GM19438 (cell line): Measurements from ENCODE around the gene BID.

Source experiments
- ATAC-seq: cut with Tn5 transposase; IDR thresholded peaks from one replicate; pipeline ENCODE4 v1.9.1; 2021; ENCODE audit warnings: low read depth; ENCODE audit not compliant: unreplicated experiment

The BID gene

DNA sequence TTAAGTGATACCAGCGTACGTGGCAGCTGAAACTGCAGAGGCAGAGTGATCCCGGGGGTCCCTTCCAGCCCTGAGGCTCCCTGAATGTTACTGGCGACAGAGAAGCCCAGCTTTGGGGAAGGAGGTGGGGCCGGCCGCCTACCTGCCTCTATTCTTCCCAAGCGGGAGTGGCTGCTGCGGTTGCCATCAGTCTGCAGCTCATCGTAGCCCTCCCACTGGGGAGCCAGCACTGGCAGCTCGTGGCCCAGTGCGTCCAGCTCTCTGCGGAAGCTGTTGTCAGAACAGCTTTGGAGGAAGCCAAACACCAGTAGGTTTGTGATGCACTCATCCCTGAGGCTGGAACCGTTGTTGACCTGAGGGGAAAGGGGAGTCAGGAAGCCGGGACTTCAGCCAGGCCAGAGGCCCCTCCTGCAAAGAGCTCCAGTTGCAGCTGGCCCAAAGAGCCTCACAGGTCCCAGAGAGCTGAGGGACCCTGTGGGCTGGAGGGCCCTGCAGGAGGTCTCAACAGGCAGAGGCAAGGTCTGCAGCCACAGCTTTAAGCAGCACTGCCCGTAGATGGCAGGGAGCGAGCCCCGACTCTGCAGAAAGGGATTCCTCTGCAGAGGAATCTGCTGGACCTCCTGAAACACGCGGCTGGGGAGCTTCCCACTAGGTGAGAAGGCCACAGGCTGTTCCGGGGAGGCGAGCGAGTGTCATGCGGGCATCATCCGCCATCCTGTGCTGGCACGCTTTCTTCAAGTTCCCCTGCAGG is 30.4 kb downstream of the BID start:
- no peak for ATAC-seq

DNA sequence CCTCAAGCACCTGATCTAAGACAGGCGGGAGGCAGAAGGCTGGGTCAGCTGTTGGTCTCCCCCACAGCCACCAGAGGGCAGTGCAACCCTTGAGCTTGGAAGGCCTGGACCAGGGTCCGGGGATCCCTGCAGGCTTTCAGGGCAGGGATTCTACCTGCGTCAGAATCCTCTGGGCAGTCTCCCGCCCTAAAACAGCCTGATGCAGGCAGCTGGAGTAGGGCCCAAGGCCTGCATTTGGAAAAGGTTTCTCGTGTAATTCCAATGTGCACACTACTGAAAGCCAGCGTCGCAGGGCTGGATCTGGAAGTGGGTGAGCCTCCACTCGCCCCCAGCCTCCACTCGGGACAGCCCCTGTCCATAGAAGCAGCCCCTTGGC is 31.8 kb downstream of the BID start:
- no peak for ATAC-seq

DNA sequence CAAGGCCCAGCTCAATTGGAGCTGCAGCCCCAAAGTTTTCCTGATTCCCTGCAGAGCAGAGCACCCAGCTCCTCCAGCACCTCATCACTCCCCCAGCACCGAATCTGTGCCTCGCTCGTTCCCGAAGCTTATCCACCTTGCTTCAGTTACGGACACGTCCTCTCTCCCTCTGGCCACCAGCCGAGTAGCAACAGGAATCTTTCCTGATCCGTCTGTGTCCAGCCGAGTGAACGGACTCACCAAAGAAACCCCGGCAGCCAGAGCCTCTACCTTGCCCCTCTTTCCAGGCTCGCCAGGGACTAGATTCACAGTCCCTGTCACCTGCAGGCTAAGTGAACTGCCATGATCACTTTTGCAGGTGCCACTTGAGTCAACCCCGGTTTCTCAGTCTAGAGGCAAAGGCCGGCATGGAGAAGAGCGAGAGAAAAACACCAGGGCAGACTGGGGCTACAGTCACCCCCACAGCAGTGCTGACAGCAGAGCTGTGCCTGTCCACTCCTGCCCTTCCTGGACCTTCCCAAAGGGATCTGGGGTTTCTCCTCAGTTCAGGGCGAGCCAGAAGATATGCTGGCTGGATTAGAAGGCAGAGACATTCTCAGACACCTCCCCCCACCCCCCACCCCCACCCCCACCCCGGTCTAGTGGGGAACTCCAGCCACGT is 32.3 kb downstream of the BID start:
- no peak for ATAC-seq

DNA sequence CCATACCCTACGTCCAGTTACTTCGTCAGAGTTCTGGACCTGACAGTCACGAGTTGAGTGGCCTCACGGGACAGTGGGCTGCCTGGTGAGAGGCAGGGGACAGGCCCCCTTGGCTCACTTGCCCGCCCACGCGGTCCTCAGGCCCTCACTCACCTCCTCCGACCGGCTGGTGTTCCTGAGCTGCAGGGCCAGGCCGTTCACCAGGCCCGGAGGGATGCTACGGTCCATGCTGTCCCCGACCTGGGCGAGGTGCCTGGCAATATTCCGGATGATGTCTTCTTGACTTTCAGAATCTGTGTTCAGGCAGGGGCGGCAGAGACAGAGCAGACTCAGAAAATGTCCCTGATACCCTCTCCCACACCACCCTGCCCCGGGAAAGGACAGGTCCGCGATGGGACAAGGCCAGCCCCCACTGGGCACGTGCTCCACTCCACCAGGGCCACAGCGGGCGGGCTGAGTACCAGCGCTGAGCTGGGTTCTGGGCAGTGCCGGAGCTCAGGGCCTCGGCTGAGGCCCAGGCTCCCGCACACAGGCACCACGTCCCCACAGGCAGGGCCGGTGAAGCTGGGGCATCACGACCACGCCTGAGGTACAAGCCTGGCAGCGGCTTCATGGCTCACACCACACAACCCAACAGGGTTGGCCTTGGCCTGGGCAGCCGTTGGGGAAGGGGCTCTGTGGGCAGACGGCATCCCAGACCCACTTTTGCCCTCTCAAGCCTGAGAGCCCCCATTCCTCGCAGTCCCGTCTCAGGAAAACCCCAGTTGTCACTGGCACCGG is 34.9 kb downstream of the BID start:
- ATAC-seq, result no peak

DNA sequence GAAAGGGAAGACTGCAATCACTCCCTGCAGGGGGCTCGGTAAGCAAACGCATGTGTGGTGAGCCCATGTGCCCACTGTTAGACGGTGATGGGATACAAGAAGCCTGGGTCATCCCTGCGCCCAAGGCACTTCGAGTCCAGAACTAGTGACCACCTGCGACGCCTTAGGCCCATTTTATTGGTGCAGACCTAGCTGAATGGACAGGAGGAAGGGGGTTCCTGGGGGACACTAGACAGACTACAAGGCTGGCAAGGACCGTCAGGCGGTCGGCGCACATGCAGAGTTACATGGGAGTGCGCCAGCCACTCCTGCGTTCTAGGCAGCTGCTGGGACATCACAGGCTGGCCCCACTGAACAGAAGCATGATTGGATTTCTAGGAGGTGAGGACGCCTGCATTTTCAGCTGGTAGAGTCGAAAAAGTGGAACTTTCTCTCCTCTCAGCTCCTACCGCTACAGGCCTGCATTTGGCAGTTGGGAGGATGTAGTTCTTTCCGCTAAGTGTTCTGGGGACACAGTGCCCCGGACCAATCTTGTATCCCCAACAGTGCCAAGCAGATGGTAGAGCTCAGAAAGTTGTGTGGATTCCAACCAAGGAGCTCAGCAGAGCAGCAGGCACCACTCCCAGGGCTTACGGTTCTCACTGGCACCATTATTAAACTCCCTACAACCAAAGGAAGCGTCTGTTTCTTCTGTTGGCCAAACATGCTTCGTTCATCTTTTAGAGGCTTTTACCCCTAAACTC is 35.7 kb downstream of the BID start:
- no peak for ATAC-seq

DNA sequence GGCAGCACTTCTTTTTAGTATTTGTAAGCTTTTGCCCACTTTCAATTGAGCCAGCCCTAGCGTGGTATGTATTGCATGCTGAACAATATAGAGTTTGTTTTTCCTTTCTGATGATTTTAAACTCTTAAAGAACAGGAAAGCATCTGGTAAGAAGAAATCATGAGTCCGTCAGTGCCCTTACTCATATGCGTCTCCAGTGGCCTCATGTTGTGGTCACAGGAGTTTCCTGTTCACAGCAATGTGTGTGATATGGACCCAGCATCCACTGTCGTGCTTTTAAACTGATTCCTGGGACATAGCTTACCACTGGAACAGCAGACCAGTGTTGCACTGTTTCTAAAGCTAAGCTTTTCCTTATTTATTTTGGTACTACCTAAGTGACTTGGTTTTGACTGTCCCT is 40.1 kb downstream of the BID start:
- no peak for ATAC-seq

DNA sequence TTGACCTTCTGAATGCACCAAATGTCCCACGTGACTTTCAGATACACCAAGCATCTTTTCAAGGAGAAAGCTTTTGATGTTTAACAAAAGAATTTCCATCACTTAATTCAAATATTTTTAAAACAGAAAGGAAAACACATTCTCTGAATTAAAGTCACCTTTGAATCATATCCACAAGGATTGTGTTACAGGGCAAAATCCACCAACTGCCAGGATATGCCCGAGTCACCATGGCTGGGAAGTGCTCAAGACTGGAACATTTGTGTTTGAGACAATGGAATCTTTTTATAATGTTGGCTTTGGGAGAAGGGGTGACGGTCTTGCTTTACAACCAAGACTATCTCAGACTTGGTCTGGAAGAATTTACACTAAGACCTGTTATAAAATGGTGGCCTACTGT is 40.8 kb downstream of the BID start:
- no peak for ATAC-seq

DNA sequence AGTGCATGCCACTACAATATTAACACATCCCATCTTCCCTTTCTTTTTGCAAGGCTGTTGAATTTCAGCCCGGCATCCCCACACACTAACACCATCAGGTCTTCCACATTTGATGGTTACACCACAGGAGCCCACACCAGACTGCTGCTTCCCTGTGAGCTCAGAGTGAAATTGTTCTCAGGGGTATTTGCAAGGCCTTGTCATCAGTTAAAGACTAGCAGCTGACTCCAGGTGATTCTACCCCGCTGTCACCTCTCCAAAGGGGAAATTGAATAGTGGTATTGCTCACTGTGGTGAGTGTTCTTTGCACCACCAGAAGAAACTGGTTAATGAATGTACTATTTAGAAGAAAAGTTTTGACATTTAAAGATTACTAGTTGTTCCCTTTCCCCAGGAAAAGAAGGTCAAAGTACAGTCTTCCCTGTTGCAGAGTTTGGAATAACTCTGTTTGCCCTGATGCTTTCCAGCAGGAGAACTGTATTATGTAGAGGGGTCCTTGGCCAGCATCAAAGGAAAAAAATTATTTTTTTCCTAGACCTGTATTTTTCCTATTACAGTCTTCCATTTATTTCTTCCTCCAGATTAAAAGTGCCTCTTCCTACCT is 41.9 kb downstream of the BID start:
- ATAC-seq, result no peak

DNA sequence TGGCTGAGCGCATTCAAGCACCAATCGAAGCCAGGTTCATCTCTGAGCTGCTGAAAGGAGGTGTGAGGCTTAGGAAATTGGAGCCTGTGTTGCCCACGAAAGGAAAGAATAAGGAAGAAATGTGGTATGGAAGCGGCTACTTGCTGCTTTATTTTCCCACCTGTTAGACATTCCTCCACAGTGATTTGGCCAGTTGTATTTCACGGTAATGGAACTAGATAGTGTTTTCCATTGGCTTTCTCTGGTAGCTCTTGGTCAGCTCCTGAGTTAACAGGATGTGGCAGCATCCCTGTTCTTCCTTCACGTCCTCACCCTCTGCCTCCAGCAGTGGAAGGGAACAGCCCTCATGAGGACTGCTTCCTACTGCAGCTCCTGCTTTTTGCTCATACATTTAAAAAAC is 44.7 kb downstream of the BID start:
- ATAC-seq, result no peak

DNA sequence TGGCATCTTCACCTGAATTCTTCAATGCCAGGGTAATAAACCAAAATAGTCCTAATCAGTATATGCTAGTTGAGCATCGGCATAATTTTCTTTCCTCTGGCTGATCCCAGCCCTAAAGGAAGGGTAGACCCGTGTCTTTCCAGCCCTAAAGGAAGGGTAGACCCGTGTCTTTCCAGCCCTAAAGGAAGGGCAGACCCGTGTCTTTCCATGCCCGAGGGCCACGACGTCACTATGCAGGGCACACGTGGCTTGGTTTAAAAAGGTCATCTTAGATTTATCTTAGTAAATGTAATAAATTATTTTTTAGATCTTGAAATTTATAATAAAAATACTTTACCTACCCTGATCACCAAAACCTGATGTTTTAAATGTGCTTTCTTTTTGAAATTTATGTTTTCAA is 45.5 kb downstream of the BID start:
- no peak for ATAC-seq

DNA sequence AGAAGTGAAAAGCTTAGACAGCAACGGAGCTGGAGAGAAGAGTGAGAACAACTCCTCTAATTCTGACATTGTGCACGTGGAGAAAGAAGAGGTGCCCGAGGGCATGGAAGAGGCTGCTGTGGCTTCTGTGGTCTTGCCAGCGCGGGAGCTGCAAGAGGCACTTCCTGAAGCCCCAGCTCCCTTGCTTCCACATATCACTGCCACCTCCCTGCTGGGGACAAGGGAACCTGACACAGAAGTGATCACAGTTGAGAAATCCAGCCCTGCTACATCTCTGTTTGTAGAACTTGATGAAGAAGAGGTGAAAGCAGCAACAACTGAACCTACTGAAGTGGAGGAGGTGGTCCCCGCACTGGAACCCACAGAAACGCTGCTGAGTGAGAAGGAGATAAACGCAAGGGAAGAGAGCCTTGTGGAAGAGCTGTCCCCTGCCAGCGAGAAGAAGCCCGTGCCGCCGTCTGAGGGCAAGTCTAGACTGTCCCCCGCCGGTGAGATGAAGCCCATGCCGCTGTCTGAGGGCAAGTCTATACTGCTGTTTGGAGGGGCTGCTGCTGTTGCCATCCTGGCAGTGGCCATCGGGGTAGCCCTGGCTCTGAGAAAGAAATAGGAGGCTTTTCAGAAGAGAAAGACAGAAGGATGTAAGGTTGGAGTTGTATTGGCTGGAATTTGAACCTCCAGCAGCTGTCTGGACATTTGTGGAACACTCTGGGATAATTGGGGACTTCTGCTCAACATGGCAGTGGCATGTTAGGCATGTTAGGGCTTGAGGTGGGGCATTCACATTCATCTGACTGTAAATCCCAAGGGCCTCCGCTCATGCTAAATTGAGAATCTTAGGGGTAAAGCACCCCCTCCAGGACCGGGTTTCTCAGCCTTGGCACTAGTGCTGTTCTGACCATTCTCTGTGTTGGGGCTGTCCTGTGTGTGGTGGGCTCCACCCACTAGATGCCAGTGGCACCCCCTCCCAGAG is 47.1 kb downstream of the BID start:
- no peak for ATAC-seq

DNA sequence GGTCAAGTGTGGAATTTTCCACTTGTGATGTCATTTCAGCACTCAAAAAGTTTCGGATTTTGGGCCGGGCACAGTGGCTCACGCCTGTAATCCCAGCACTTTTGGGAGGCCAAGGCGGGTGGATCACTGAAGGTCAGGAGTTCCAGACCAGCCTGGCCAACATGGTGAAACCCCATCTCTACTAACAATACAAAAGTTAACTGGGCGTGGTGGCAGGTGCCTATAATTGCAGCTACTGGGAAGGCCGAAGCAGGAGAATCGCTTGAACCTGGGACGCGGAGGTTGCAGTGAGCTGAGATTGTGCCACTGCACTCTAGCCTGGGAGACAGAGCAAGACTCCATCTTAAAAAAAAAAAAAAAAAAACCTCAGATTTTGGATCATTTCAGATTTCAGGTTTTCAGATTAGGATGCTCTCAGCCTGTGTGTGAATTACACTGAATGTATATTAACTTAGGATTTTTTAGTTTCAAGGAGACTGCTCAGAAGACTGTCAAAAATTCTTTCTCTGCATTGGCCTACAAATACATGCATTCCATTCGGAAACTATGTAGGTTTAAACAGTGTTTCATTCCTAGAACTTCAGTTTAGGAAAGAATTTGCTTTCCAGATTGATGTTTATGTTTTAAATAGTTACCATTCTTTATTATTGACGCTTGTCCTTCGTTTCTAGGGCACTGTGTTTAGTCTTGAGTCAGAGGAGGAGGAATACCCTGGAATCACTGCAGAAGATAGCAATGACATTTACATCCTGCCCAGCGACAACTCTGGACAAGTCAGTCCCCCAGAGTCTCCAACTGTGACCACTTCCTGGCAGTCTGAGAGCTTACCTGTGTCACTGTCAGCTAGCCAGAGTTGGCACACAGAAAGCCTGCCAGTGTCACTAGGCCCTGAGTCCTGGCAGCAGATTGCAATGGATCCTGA is 48.0 kb downstream of the BID start:
- ATAC-seq, result no peak

DNA sequence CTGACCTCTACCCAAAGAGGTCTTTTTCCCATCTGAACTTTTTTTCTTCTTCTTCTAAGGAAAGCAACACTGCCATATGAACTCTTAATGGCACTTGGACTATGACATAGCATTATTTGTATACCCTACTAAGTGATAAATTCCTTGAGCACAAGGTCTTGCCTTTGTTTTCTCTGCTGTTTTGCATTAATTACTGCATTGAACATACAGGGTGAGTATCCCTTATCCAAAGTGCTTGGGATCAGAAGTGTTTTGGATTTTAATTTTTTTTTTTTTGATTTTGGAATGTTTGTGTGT is 48.8 kb downstream of the BID start:
- no peak for ATAC-seq

DNA sequence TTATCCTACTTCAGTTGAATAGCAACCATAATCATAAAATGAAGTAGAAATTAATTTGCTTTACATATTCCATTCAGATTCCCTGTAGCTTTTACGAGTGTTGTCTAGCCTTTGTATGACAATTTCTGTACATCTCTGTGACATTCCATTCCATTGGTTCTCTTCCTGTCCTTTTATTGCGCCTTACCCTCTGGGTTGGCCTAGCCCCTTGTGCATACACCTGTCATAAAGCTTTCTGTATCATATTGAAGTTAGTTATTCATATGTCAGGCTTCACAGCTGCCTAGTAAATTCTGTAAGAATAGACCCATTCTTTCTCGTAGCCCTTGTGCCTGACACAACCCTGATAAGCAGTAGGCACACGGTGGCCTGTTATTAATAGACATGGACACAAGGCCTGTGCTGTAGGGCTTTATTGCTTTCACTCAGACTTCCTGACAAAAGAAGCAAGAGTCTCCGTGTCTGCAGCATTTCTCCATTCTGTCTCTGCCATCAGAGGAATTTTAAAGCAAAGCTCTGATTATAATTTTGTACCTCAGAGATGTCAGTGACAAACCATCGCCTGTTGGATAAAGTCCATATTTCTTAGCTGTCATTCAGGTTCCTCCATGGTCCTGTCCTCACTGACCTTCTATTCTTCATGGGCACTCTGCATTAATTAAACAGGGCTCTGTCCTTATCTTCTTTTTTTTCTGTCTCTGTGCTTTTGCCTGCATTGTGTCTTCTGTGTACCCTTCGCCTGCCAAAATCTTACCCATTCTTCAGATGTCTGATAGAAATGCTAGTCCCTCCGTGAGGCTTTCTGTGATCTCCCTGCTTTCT is 49.4 kb downstream of the BID start:
- no peak for ATAC-seq

DNA sequence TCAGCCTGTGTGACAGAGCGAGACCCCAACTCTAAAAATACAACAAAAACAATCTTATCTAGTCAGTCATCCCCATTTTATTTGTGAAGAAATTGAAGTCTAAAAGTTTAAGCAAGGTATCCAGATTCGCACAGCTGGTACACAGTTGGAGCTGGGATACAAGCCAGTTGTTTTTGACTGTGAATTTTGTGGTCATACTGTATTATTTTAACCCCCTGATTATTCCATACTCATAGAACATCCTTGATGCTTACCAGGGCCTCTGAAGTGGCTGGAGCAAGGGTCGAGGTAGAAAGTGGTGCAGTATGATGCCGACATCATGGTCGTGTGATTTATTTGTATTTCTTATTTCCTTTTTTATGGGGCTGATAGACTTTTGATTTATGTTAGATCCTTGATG is 50.0 kb downstream of the BID start:
- ATAC-seq, result no peak

DNA sequence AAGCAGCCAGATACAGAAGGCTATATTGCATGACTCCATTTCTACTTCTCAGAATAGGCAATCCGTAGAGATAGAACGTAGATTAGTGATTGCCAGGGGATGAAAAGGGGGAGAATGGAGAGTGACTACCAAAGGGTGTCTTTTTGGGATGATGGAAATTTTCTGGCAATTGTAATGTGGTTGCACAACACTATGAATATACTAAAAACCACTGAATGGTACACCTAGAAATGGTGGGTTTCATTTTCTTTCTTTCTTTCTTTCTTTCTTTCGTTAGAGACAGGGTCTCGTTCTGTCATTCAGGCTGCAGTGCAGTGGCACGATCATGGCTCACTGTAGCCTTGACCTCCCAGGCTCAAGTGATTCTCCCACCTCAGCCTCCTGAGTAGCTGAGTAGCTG is 54.4 kb downstream of the BID start:
- ATAC-seq, result no peak

DNA sequence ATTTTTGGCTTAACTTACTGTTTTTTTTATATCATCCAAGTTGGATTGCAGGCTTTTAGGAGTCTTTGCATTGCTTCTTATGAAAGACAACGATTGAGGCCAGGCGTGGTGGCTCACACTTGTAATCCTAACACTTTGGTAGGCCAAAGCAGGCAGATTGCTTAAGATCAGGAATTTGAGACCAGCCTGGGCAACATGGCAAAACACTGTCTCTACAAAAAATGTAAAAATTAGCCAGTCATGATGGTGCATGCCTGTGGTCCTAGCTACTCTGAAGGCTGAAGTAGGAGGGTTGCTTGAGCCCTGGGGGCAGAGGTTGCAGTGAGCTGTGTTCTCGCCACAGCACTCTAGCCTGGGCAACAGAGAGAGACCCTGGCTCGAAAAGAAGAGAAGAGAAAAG is 56.6 kb downstream of the BID start:
- no peak for ATAC-seq

DNA sequence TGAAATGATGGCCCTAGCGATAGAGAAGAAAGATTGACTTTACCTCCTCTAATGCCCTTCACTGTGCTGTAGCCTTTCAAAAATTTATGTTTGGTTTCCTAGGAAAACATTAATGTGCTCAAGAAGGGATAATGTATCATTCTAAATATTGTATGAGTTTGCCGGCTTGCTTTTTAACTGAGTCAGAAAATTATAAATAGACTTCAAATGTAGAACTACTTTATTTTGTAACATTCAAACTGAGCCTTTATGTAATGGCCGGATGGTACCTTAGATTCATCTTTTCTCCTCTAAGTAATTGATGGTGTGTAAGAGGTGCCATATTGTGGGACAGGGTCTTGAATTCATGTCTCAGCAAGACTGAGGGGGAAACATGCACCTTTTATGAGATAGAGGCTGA is 57.7 kb downstream of the BID start:
- no peak for ATAC-seq
